Stromal cell of bone marrow (primary cell): ENCODE data around the gene TRABD2B.

ENCODE experiments used
- DNase-seq: peaks from one replicate; pipeline ENCODE4 v3.0.0-alpha.2; 2012; ENCODE audit warnings: low read depth

Gene TRABD2B

GRCh38 chr1:47849591-47850261 lies 147.5 kb downstream of the TRABD2B start:
- DNase-seq = no peak

DNA sequence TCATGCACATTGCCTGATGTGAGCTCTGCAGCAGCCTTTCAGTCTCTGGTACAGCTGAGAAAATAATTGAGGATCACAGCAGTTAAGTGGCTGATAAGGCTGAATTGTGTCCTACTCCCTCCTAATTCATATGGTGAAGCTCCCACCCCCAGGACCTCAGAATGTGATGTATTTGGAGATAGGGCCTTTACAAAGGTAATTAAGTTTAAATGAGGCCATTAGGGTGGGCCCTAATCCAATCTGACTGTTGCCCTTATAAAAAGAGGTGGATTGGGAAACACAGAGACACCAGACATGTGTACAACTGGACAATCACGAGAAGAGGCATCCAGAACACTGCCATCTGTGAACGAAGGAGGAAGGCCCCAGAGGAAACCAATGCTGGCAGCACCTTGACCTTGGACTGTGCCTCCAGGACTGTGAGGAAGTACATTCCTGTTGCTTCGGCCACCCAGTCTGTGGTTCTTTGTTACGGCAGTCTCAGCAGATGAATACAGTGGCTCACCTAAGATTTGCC lies 148.1 kb downstream of the TRABD2B start:
- no peak for DNase-seq

- no peak for DNase-seq
These were observed 149.4 kb downstream of the TRABD2B start for GRCh38 chr1:47847763-47848162.

- no peak for DNase-seq
These were observed 152.6 kb downstream of the TRABD2B start for GRCh38 chr1:47844558-47844955.

DNA sequence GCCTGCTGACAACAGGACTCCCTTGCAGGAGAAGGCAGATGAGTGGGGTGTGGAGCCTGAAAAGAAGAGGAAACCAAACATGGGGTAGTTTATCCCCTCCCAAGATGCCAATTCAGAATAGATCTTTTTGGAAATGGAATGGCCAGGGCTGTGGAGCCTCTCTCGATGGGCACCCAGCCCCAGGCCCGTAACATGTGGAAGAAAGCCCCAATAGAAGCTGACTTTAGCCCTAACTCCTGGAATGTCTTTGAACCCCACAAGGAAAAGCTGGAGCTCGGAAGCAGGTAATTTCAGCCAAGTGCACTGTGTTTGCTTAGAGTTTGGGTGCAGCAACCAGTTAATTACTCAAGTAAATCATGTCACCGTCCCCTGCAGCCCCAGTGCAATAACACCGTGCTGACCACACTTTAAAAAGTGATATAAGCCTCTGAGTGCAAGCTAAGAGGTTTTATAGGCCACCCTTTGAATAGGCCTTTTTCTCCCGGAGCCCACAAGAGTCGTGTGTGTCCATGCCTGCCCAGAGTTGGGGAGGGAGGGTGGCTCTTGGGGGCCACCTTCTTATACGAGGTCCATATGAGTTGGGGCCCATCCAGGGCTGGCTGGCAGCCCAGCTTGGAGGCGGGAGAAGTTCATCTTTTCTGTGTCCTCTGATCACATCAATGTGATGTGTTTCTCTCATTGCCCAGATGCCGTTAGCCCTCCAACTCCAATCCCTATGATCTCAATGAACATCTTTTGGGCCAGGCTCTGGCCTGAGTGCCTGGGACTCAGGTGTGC lies 153.2 kb downstream of the TRABD2B start:
- DNase-seq = no peak

DNA sequence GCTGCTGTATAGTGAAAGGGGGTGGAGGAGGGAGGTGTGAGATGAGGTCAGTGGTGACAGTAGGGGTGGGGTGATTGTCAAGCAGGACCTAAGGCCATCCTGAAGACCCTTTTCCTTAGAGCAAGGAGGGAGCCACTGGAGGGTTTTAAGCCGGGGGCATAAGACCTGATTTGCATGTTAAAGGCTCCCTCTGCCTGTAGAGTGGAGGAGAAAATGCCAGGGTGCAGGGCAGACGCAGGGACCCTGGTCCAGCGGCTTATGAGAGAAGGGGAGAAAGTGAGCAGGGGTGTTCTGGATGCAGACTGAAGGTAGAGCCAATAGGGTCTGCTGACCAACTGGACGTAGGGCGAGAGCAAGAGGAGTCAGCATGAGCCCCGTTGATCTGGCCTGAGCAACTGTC lies 154.1 kb downstream of the TRABD2B start:
- DNase-seq = no peak

GRCh38 chr1:47842228-47842919 lies 154.8 kb downstream of the TRABD2B start:
- no peak for DNase-seq

DNA sequence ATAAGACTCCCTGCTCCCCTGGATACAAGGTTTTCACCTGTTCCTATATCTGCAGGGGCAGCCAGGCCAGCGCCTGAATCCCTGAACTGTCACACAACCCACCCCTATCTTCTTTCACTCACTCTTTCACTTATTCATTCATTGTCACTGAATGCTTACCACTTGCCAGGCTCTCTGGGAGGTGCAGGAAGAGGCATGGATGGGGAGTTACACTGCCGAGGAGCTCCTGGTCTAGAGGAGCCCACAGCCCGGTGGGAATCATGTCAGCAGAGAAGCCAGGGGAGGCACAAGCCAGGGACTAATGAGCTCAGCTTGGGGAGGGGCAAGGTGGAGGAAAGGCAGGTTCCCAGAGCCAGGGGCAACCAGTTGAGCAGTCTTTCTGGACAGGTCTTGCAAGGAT lies 155.8 kb downstream of the TRABD2B start:
- no peak for DNase-seq

- DNase-seq = no peak
These were observed 156.6 kb downstream of the TRABD2B start for GRCh38 chr1:47840393-47841190.

GRCh38 chr1:47839433-47839760 lies 157.8 kb downstream of the TRABD2B start:
- no peak for DNase-seq

GRCh38 chr1:47838562-47839432 lies 158.4 kb downstream of the TRABD2B start:
- DNase-seq = no peak

DNA sequence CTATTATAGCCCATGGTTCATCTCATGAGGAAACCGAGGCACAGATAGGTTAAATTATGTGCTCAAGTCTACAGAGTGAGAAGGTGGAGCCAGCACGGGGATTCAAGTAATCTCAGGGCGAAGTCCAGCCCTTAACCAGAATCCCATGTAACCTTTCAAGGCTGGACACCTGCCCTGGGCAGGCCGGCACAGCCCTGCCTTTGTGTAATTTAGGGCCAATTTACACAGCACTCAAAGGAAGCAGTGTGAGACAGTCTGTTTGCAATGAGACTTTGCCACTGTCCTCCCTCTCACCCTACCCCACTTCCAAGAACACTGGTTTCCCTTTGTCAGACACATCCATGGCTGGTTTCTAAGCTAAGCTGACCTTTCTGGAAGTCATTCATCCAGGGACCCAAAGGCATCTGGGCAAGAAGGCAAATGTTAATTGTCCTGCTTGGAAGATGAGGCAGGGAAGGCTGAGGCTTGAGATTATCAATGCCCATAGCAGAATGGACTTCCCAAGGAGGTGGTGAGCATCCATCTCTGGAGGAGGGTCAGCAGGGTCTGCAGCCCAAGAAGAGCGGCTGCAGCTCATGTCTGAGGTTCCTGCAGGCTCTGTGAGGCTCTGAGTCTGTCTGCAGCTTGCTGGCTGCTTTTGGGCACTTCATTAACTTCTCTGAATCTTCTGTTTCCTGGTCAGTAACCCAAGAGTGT lies 159.2 kb downstream of the TRABD2B start:
- DNase-seq = no peak

DNA sequence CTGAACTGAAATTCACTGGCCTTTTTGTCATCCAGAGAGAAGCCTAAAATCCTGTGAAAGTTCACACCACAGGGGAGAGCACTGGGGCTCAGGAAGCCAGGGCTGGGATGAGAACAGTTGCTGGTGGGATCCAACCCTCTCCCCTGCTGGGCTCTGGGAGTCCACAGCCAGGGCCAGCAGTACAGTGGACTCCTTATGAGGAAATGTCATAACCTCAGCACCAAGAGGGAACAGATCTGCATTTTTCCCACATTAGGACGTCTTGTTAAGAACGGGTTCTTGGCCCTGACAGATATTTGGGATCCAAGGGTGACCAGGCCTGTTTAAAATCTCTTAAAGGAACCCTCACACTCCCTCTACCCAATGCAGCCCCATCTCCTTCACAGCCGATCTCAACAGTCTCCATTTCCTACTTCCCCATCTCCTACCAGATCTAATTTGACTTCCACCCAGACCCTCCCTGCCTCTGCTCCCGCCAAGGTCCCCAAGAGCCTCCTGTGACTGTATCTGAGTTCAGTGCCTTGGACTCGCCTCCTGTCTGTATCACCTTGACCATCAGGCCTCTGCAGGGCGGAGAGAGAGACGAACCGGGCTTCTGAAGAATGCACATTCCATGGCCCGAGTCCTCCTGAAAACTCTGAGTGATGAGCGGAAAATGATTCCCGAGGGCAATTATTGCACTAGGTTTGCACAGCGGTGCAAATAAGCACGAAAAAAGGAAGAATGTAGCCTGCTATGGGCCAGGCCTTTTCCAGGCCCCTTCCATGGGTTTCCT lies 159.9 kb downstream of the TRABD2B start:
- no peak for DNase-seq

DNA sequence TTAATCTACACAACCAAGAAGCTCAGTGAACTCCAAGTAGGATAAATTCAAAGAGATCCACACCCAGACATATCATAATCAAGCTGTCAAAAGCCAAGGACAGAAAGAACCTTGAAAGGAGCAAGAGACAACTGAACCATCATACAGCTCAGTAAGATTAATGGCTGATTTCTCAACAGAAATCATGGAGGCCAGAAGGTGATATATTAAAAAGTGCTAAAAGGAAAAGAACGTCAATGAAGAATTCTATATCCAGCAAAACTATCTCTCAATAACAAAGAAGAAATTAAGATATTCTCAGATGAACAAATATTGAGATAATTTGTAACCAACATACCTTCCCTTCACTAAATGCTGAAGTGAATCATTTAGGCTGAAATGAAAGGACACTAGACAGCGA lies 161.8 kb downstream of the TRABD2B start:
- DNase-seq = no peak

DNA sequence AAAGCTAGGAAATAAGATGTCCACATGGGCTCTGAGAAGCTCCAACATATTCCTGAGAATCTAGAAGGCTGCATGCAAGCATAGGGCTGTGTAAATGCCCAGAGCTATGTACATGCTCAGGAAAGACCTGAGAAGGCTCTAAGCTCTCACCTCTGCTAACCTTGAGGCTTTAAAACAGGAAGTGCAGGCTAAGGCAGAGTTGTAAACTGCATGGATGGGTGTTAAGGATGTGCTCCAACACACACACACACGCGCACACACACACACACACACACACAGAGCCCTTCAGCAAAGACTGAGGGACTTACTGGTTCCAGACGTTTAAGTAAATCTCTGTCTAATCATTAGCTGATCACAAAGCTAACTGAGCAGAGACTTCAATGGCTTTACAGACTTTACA lies 162.9 kb downstream of the TRABD2B start:
- no peak for DNase-seq

DNA sequence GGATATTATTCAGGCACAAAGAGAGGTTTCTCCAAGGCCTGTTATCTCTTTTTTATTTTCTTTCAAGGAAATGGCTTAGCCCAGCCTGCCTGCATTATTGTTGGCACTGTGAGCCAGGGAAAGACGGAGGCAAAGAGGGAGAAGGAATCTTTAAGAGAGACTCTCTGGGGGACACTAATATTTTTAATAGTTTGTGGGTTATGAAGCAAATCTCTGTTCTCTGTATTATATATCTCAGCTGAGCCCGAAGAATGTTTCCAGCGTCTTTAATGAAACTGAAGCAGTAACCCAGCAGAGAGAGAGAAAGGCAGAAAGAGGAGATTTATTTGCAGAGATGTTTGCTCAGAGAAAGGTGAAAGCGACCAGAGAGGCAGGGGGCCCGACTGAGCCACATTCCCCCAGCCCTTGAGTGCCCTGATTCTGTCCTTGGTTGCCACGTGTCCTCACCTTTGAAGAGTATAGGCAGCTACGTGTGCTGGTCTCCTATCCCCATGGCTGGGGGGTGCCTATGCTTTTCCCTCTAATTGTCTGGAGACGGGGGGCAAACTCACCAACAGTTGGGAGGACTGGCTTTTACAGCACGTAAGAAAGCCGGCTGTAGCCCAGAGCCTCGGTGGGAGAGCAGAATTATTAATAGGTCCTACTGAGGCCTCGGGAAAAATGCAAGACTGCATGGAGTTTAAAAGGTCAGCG lies 166.4 kb downstream of the TRABD2B start:
- DNase-seq = no peak

- no peak for DNase-seq
These were observed 167.2 kb downstream of the TRABD2B start for GRCh38 chr1:47830021-47830420.

GRCh38 chr1:47828978-47829377 lies 168.2 kb downstream of the TRABD2B start:
- no peak for DNase-seq

DNA sequence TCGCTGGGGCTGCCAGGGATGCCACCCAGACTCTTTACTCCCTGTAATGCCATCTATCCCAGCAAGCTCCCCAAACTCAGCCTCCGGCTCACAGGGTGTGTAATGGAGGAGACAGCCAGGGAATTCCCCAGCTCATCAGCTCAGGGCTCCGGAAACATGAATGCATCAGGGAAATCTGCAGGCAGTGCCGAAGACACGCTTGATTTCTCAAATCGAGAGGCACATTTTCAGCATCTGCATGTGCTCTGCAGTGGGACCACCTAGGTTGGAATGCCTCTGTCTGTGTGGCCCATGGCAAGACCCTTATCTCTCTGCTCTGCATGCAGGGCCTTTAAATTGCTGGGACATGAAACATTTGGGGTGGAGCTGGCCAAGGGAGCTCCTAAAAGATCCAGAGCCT lies 170.1 kb downstream of the TRABD2B start:
- no peak for DNase-seq
